Kidney glomerular epithelial cell (primary cell): Measurements from ENCODE around the gene EIF6.
"Not testable (repeated sequence)": the region's sequence is repeated elsewhere in the genome, so short reads cannot be mapped to it uniquely, and the experiment has no call there.

Source experiments
- DNase-seq: peaks from one replicate; lab custom pipeline; 2025; lab: John Stamatoyannopoulos, UW

The EIF6 gene

GRCh38 chr20:35277531-35278395 lies 6.8 kb downstream of the EIF6 start, which contains the start of gene MMP24OS:
MMP24OS (minus strand) TSS chr20:35278122; CDS start chr20:35277929, 193 bp downstream.
- peak; percentile 77 for DNase-seq

- no peak for DNase-seq
These were observed 7.4 kb downstream of the EIF6 start for GRCh38 chr20:35277127-35277526.

- no peak for DNase-seq
These were observed 8.2 kb downstream of the EIF6 start for GRCh38 chr20:35276408-35276807.

GRCh38 chr20:35275741-35276251 lies 8.8 kb downstream of the EIF6 start:
- no peak for DNase-seq

GRCh38 chr20:35274172-35275092 lies 10.1 kb downstream of the EIF6 start:
- no peak for DNase-seq

GRCh38 chr20:35273449-35274171 lies 11.0 kb downstream of the EIF6 start:
- no peak for DNase-seq

GRCh38 chr20:35271904-35272303 lies 12.7 kb downstream of the EIF6 start:
- peak; percentile 26 for DNase-seq

GRCh38 chr20:35271073-35271882 lies 13.3 kb downstream of the EIF6 start:
- no peak for DNase-seq

GRCh38 chr20:35270021-35270902 lies 14.3 kb downstream of the EIF6 start:
- no peak for DNase-seq

GRCh38 chr20:35269055-35269781 lies 15.4 kb downstream of the EIF6 start:
- peak; percentile 37 for DNase-seq

- no peak for DNase-seq
These were observed 17.5 kb downstream of the EIF6 start for GRCh38 chr20:35267092-35267491.

GRCh38 chr20:35264755-35265154 lies 19.8 kb downstream of the EIF6 start:
- peak; percentile 51 for DNase-seq

GRCh38 chr20:35263532-35264341 lies 20.8 kb downstream of the EIF6 start:
- no peak for DNase-seq

GRCh38 chr20:35262731-35263531 lies 21.6 kb downstream of the EIF6 start:
- DNase-seq, result peak; percentile 97

GRCh38 chr20:35262321-35262720 lies 22.3 kb downstream of the EIF6 start:
- not testable (repeated sequence) for DNase-seq

GRCh38 chr20:35260426-35260825 lies 24.1 kb downstream of the EIF6 start:
- DNase-seq, result no peak

- peak; percentile 55 for DNase-seq
These were observed 27.2 kb downstream of the EIF6 start for GRCh38 chr20:35257175-35257909.
